Measurements from ENCODE around the gene DNM3. TPM values are rescaled to one million over a fixed set of nuclear protein-coding genes. Genes with fewer than 3 reads are reported as not detected.

Gene DNM3
- total and polyA plus RNA-seq, 9 of the 15 experiments (the other 6 are each of a cell fraction or from before 2014, with no cell fraction given): 0.08 to 0.36 (median 0.22) TPM; not detected in 1

DNA sequence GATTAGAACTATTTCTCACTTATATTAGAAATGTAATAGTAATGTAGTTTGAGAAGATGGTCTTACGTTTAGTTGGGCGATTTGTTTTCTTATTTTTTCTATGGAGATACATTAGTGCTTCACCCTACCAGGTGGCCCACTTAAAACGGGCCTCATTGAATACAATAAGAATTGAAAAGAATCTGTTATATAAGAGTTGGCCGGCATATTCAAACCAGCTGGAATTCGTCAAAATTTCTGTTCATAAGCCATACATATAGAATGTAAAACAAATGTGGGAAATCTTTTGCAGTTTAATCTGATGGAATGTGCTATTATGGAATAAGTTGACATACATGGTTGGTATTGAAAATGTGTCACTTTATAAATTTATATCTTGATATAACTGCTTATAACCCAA is 482.8 kb downstream of the DNM3 start:
- no peak overlapping the region for H3K27ac ChIP-seq (ENCODE audit: extremely low read depth, low read depth, low read length)

DNA sequence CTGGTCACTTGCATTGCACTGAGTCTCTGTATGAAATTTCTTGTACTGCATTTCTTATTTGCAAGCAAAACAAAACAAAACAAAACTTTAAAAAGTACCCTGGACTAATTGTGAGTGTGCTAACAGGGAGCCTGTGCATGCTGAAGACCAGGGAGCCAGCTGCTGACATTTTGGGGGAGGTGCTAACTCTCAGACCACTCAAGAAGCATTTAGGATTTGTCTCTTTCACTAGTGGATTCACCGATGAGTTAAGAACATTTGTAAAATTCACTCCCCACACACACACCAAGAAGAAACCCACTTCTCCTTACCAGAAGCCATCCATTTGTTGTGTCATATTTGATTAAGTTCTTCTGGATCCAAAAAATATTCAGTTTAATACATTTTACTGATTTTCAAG is 483.5 kb downstream of the DNM3 start:
- Histone ChIP-seq H2AFZ (ENCODE audit: low read depth, low read length) (no peak overlapping the region), H3K27ac (ENCODE audit: extremely low read depth, low read depth, low read length) (no peak overlapping the region), H3K9me3 (replicated peaks; ENCODE audit: control insufficient read depth, insufficient read depth, low read depth, low read length) (no peaks in the 10 kb centered on the region), H3K36me3 (ENCODE audit: control insufficient read depth, insufficient read depth, low read length) (no peaks in the 10 kb centered on the region), H3K4me1 (replicated peaks in 1 of 2; ENCODE audit: control insufficient read depth in 2 of 2, insufficient read depth in 2 of 2, low read length in 2 of 2) (no peaks in the 10 kb centered on the region), H3K27me3 (ENCODE audit: control insufficient read depth in 2 of 2, insufficient read depth in 2 of 2, low read length in 2 of 2) (peaks cover 0 to 5% of the 10 kb centered on the region in 2 experiments; a peak in 1 of 5 replicates), H3K9ac (ENCODE audit: insufficient read depth in 1 of 2, low read depth in 2 of 2, low read length in 2 of 2) (no peak overlapping the region), H3K4me2 (ENCODE audit: insufficient read depth, low read length) (no peak overlapping the region), H3K79me2 (ENCODE audit: control insufficient read depth, insufficient read depth, low read length) (no peaks in the 10 kb centered on the region), H4K20me1 (replicated peaks; ENCODE audit: control insufficient read depth, insufficient read depth, low read length) (no peaks in the 10 kb centered on the region), H3K4me3 (no peak overlapping the region), H3K9me1 (ENCODE audit: control insufficient read depth, insufficient read depth, low read length) (no peaks in the 10 kb centered on the region)
- 0% methylated on average over 1 of the region's 1 CpG for WGBS (ENCODE audit: insufficient coverage, low coverage, missing lambda C conversion rate)
- TF ChIP-seq NFRKB (IDR thresholded peaks at IDR 0.05; ENCODE audit: low read depth): no peak
- TF ChIP-seq MTA1 (IDR thresholded peaks at IDR 0.05; ENCODE audit: borderline replicate concordance): no peak
- TF ChIP-seq ZNF507 (tag; conservative IDR thresholded peaks at IDR 0.05): no peak
- no peak for TF ChIP-seq ZKSCAN3 (CRISPR knock-in tag; IDR thresholded peaks at IDR 0.05)
- TF ChIP-seq SPI1 (IDR thresholded peaks at IDR 0.05; ENCODE audit: borderline replicate concordance, low read depth, low read length): no peak
- TF ChIP-seq PCBP2 (IDR thresholded peaks at IDR 0.05; ENCODE audit: low read depth, low read length, poor library complexity, severe bottlenecking): no peak
- ChIA-PET POLR2A (no interaction called here), CTCF (ENCODE audit: low intra/inter-chr PET ratio) (no interaction called here)
- intact Hi-C loops (cut with micrococcal nuclease) (no loop called here), in situ Hi-C loops (cut with MboI) (no loop called here)
- ATAC-seq (no peak), FAIRE-seq (no peak), DNase-seq (ENCODE audit: extremely low read depth in 1 of 4, low spot score in 3 of 4) (no peak)
- BruUV-seq (replicated peaks): no TSS peak

More for the DNA sequence above, 482.8 kb downstream of the DNM3 start:
- Histone ChIP-seq H3K4me2 (ENCODE audit: insufficient read depth, low read length) (no peak overlapping the region), H3K9me3 (replicated peaks; ENCODE audit: control insufficient read depth, insufficient read depth, low read depth, low read length) (no peaks in the 10 kb centered on the region), H3K4me1 (replicated peaks in 1 of 2; ENCODE audit: control insufficient read depth in 2 of 2, insufficient read depth in 2 of 2, low read length in 2 of 2) (no peaks in the 10 kb centered on the region), H3K36me3 (ENCODE audit: control insufficient read depth, insufficient read depth, low read length) (no peaks in the 10 kb centered on the region), H3K9ac (ENCODE audit: insufficient read depth in 1 of 2, low read depth in 2 of 2, low read length in 2 of 2) (no peak overlapping the region), H3K4me3 (no peak overlapping the region), H3K9me1 (ENCODE audit: control insufficient read depth, insufficient read depth, low read length) (no peaks in the 10 kb centered on the region), H3K79me2 (ENCODE audit: control insufficient read depth, insufficient read depth, low read length) (no peaks in the 10 kb centered on the region), H3K27me3 (ENCODE audit: control insufficient read depth in 2 of 2, insufficient read depth in 2 of 2, low read length in 2 of 2) (peaks cover 0 to 5% of the 10 kb centered on the region in 2 experiments; a peak in 1 of 5 replicates), H4K20me1 (replicated peaks; ENCODE audit: control insufficient read depth, insufficient read depth, low read length) (no peaks in the 10 kb centered on the region), H2AFZ (ENCODE audit: low read depth, low read length) (no peak overlapping the region)
- intact Hi-C loops (cut with micrococcal nuclease): no loop called here
- BruUV-seq (replicated peaks): no TSS peak
- FAIRE-seq (no peak), ATAC-seq (no peak), DNase-seq (ENCODE audit: extremely low read depth in 1 of 4, low spot score in 3 of 4) (no peak)
- ChIA-PET POLR2A (no interaction called here), CTCF (ENCODE audit: low intra/inter-chr PET ratio) (no interaction called here)
- in situ Hi-C loops (cut with MboI): no loop called here
- WGBS (ENCODE audit: insufficient coverage, low coverage, missing lambda C conversion rate): 0% methylated on average over 5 of the region's 5 CpGs
- TF ChIP-seq, protein P1, sequence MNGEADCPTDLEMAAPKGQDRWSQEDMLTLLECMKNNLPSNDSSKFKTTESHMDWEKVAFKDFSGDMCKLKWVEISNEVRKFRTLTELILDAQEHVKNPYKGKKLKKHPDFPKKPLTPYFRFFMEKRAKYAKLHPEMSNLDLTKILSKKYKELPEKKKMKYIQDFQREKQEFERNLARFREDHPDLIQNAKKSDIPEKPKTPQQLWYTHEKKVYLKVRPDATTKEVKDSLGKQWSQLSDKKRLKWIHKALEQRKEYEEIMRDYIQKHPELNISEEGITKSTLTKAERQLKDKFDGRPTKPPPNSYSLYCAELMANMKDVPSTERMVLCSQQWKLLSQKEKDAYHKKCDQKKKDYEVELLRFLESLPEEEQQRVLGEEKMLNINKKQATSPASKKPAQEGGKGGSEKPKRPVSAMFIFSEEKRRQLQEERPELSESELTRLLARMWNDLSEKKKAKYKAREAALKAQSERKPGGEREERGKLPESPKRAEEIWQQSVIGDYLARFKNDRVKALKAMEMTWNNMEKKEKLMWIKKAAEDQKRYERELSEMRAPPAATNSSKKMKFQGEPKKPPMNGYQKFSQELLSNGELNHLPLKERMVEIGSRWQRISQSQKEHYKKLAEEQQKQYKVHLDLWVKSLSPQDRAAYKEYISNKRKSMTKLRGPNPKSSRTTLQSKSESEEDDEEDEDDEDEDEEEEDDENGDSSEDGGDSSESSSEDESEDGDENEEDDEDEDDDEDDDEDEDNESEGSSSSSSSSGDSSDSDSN (IDR thresholded peaks at IDR 0.05; ENCODE audit: borderline replicate concordance in 1 of 2, low read depth in 2 of 2, low read length in 2 of 2): no peak
- TF ChIP-seq ZNF785 (CRISPR knock-in tag; IDR thresholded peaks at IDR 0.05) (no peak), MEIS2 (IDR thresholded peaks at IDR 0.05; ENCODE audit: partially characterized antibody) (no peak)
